ENCODE measurements around the gene MYCBP2.

GRCh38 chr13:77274126-77274525, 52.8 kb downstream of the MYCBP2 start:
- TF ChIP-seq CTCF (conservative IDR thresholded peaks at IDR 0.05) (no peak), EZH2 (IDR thresholded peaks at IDR 0.05; ENCODE audit: low read depth) (no peak)
